Measurements from ENCODE around the gene SPON1.

GRCh38 chr11:14089690-14090462, 127.4 kb downstream of the SPON1 start:
- TF ChIP-seq, protein P1, sequence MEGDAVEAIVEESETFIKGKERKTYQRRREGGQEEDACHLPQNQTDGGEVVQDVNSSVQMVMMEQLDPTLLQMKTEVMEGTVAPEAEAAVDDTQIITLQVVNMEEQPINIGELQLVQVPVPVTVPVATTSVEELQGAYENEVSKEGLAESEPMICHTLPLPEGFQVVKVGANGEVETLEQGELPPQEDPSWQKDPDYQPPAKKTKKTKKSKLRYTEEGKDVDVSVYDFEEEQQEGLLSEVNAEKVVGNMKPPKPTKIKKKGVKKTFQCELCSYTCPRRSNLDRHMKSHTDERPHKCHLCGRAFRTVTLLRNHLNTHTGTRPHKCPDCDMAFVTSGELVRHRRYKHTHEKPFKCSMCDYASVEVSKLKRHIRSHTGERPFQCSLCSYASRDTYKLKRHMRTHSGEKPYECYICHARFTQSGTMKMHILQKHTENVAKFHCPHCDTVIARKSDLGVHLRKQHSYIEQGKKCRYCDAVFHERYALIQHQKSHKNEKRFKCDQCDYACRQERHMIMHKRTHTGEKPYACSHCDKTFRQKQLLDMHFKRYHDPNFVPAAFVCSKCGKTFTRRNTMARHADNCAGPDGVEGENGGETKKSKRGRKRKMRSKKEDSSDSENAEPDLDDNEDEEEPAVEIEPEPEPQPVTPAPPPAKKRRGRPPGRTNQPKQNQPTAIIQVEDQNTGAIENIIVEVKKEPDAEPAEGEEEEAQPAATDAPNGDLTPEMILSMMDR (IDR thresholded peaks at IDR 0.05): no peak
- no peak for TF ChIP-seq EP300 (IDR thresholded peaks at IDR 0.05)

All from suprapubic skin (tissue), 3 donors.